HCT116 (cell line): ENCODE data around the gene CTIF. TPM values are rescaled to one million over a fixed set of nuclear protein-coding genes. Genes with fewer than 3 reads are reported as not detected.

Experiments
- ATAC-seq: fragments of 200-7000 bp; cut with Tn5 transposase; 2 replicates; pipeline ENCODE4 v1.9.1; 2020; ENCODE audit warnings: mild to moderate bottlenecking, moderate library complexity
- BruUV-seq: library from RNA; stranded (reverse); fragments of 400-500 nt; replicated peaks from 2 replicates; lab custom pipeline; 2021; lab: Mats Ljungman, UMichigan
- CTCF ChIA-PET: fragments of 300-600 bp; sonication (Branson Sonifier 250); formaldehyde crosslinking; loops from one replicate; lab custom pipeline; 2021; ENCODE audit warnings: antibody characterized with exemption; lab: Charles Lee
- POLR2A ChIA-PET: fragments of 300-600, 350-600 bp; sonication (Branson Sonifier 250); formaldehyde crosslinking; loops from one replicate; lab custom pipeline; 2021; ENCODE audit warnings: antibody characterized with exemption; lab: Charles Lee
- RAD21 ChIA-PET, 2 experiments: fragments of 300-600 bp; sonication (Branson Sonifier 250); formaldehyde crosslinking; loops; one replicate each; lab custom pipeline; 2023; ENCODE audit warnings: low total read pairs in 2 of 2; ENCODE audit not compliant: uncharacterized antibody in 2 of 2, unreplicated experiment in 2 of 2, low non-redundant PET in 1 of 2; lab: Charles Lee
- DNase-seq: peaks from one replicate; pipeline ENCODE4 v3.0.0-alpha.2; 2010; ENCODE audit warnings: low read depth, low spot score
- H2AFZ ChIP-seq: fragments of 200-600 bp; shearing (Covaris generic), sonication (generic); 2 replicates; pipeline ENCODE4 v1.6.1; 2017; ENCODE audit warnings: low read depth, mixed run types, mixed read lengths, antibody characterized with exemption, low read length; ENCODE audit not compliant: poor library complexity, severe bottlenecking
- H3K27ac ChIP-seq: 2 replicates; pipeline ENCODE4 v1.5.1; 2012; ENCODE audit warnings: low read depth, low read length
- H3K27me3 ChIP-seq: fragments of 200-600 bp; sonication (generic); 2 replicates; pipeline ENCODE4 v1.6.1; 2016; ENCODE audit warnings: mixed run types, low read length, mixed read lengths; ENCODE audit not compliant: insufficient read depth
- H3K36me3 ChIP-seq, 2 experiments: fragments of 200-500 bp in 1 of 2; fragments of 200-600 bp in 1 of 2; sonication (Bioruptor generic) in 1 of 2; sonication (generic) in 1 of 2; 2 replicates each; pipeline versions ENCODE4 v1.5.1 to v1.6.1; 2014 to 2016; ENCODE audit warnings: low read length in 2 of 2, inconsistent platforms in 1 of 2, mixed read lengths in 1 of 2, mixed run types in 1 of 2; ENCODE audit not compliant: insufficient read depth in 2 of 2, control insufficient read depth in 1 of 2
- H3K4me1 ChIP-seq, 2 experiments: fragments of 200-600 bp in 1 of 2; sonication (generic) in 1 of 2; 2 replicates each; pipeline versions ENCODE4 v1.5.1 to v1.6.1; 2012 to 2017; ENCODE audit warnings: low read length in 2 of 2, inconsistent platforms in 1 of 2, mild to moderate bottlenecking in 1 of 2, mixed read lengths in 1 of 2, mixed run types in 1 of 2, moderate library complexity in 1 of 2; ENCODE audit not compliant: insufficient read depth in 2 of 2, control insufficient read depth in 1 of 2
- H3K4me2 ChIP-seq: fragments of 200-600 bp; sonication (generic); 2 replicates; pipeline ENCODE4 v1.6.1; 2017; ENCODE audit warnings: mixed run types, low read length, mixed read lengths
- H3K4me3 ChIP-seq, 2 experiments: fragments of 200-600 bp in 1 of 2; sonication (generic) in 1 of 2; replicated peaks in 1 of 2; 2 replicates each; pipeline ENCODE4 v1.5.1; 2011 to 2016; ENCODE audit warnings: low read length in 2 of 2, control low read depth in 1 of 2, low read depth in 1 of 2, mild to moderate bottlenecking in 1 of 2, mixed read lengths in 1 of 2, mixed run types in 1 of 2
- H3K79me2 ChIP-seq: fragments of 200-600 bp; sonication (generic); 2 replicates; pipeline ENCODE4 v1.6.1; 2017; ENCODE audit warnings: mild to moderate bottlenecking, mixed run types, low read length, moderate library complexity, mixed read lengths; ENCODE audit not compliant: insufficient read depth
- H3K9ac ChIP-seq: fragments of 200-600 bp; sonication (generic); 2 replicates; pipeline ENCODE4 v1.6.1; 2016; ENCODE audit warnings: low read length, mixed read lengths
- H3K9me2 ChIP-seq: fragments of 200-600 bp; sonication (generic), shearing (Covaris generic); 2 replicates; pipeline ENCODE4 v1.6.1; 2017; ENCODE audit warnings: mixed run types, mild to moderate bottlenecking, moderate library complexity; ENCODE audit not compliant: insufficient read depth
- H3K9me3 ChIP-seq, 2 experiments: fragments of 200-500 bp in 1 of 2; fragments of 200-600 bp in 1 of 2; sonication (Bioruptor generic) in 1 of 2; sonication (generic) in 1 of 2; 2 replicates each; pipeline ENCODE4 v1.6.1; 2014 to 2017; ENCODE audit warnings: low read length in 2 of 2, mixed read lengths in 2 of 2, inconsistent platforms in 1 of 2, low read depth in 1 of 2, mild to moderate bottlenecking in 1 of 2, mixed run types in 1 of 2, moderate library complexity in 1 of 2; ENCODE audit not compliant: control insufficient read depth in 1 of 2, insufficient read depth in 1 of 2
- H4K20me1 ChIP-seq: fragments of 200-600 bp; sonication (generic), shearing (Covaris generic); 2 replicates; pipeline ENCODE4 v1.6.1; 2017; ENCODE audit warnings: mixed run types, mild to moderate bottlenecking, moderate library complexity; ENCODE audit not compliant: insufficient read depth
- ATF3 ChIP-seq: IDR thresholded peaks from 2 replicates; pipeline ENCODE4 v1.6.1; 2012
- CBX3 ChIP-seq: IDR thresholded peaks from 2 replicates; pipeline ENCODE4 v1.6.1; 2012; ENCODE audit warnings: low read depth
- CEBPB ChIP-seq: IDR thresholded peaks from 2 replicates; pipeline ENCODE4 v1.6.1; 2012; ENCODE audit warnings: low read depth
- CTCF ChIP-seq, 3 experiments: fragments of 200-600 bp in 1 of 3; sonication (generic) in 1 of 3; IDR thresholded peaks in 2 of 3; conservative IDR thresholded peaks in 1 of 3; 2 replicates each; pipeline ENCODE4 v1.5.1; 2012 to 2017; ENCODE audit warnings: low read depth in 2 of 3, low read length in 2 of 3, antibody characterized with exemption in 1 of 3, borderline replicate concordance in 1 of 3, control low read depth in 1 of 3, mild to moderate bottlenecking in 1 of 3, mixed read lengths in 1 of 3, mixed run types in 1 of 3, moderate library complexity in 1 of 3; ENCODE audit not compliant: insufficient read depth in 1 of 3
- EGR1 ChIP-seq: IDR thresholded peaks from 2 replicates; pipeline ENCODE4 v1.6.1; 2012; ENCODE audit warnings: low read depth
- EZH2phosphoT487 ChIP-seq: fragments of 200-600 bp; IDR thresholded peaks from 2 replicates; pipeline ENCODE4 v1.6.1; 2018; ENCODE audit warnings: antibody characterized with exemption, borderline replicate concordance
- FOSL1 ChIP-seq: IDR thresholded peaks from 2 replicates; pipeline ENCODE4 v1.6.1; 2012; ENCODE audit warnings: low read depth
- POLR2AphosphoS5 ChIP-seq: IDR thresholded peaks from 2 replicates; pipeline ENCODE4 v1.6.1; 2011; ENCODE audit warnings: mild to moderate bottlenecking, low read depth, low read length, moderate library complexity
- REST ChIP-seq: IDR thresholded peaks from 2 replicates; pipeline ENCODE4 v1.6.1; 2012; ENCODE audit warnings: low read depth
- SIN3A ChIP-seq: IDR thresholded peaks from 2 replicates; pipeline ENCODE4 v1.6.1; 2012; ENCODE audit warnings: low read depth
- SP1 ChIP-seq: IDR thresholded peaks from 2 replicates; pipeline ENCODE4 v1.6.1; 2012; ENCODE audit warnings: low read depth
- SRF ChIP-seq: IDR thresholded peaks from 2 replicates; pipeline ENCODE4 v1.6.1; 2012; ENCODE audit warnings: low read depth
- YY1 ChIP-seq: IDR thresholded peaks from 2 replicates; pipeline ENCODE4 v1.6.1; 2011; ENCODE audit warnings: low read length, low read depth, moderate library complexity, mild to moderate bottlenecking; ENCODE audit not compliant: insufficient replicate concordance; ENCODE audit errors: extremely low read depth
- ZFX ChIP-seq: fragments of 450-650 bp; IDR thresholded peaks from 2 replicates; pipeline ENCODE4 v1.6.1; 2017
- intact Hi-C: fragments of 100-400 bp; cut with micrococcal nuclease; formaldehyde crosslinking; loops from 2 replicates; pipeline ENCODE4 v1.10.0; 2022
- total RNA-seq: library from RNA; stranded (reverse); gene quantifications from one replicate; pipeline ENCODE4 v1.2.1, GENCODE V29; 2021; ENCODE audit not compliant: unreplicated experiment
- TF ChIP-seq, protein P1 (sequence below): IDR thresholded peaks from 2 replicates; pipeline ENCODE4 v1.6.1; 2012

Gene CTIF
- total RNA-seq, 1 experiment from 2014 or later, result 19.7 TPM

DNA sequence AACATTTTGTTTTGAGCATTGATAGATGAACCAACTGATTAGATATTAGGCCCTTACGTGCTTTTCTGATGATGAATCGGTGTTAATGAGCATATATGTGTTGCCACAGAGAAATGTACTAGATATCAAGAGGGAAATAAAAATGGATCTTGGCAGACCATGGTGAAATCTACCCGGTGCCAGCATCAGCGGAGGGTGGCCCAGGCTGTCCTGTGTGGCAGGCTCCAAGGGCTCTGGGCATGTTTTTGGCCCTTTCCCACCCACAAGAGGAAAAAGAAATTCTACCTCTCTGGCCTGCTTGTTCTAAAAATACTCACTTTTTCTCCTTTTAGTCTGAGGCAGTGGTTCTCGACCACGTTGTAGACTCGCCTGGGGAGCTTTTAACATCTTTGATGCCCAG is 154.2 kb downstream of the CTIF start:
- intact Hi-C loops, result no loop called here
- TF ChIP-seq CBX3 (no peak), EZH2phosphoT487 (no peak), REST (no peak), POLR2AphosphoS5 (no peak), SRF (no peak), SP1 (no peak), FOSL1 (no peak), ZFX (no peak), SIN3A (no peak), YY1 (no peak), EGR1 (no peak), ATF3 (no peak), CEBPB (no peak), CTCF (IDR thresholded peaks at IDR 0.05 in 2 of 3, conservative IDR thresholded peaks at IDR 0.05 in 1 of 3; ENCODE audit: borderline replicate concordance in 1 of 3, insufficient read depth in 1 of 3, low read depth in 2 of 3, low read length in 2 of 3) (no peak)
- TF ChIP-seq, protein P1, sequence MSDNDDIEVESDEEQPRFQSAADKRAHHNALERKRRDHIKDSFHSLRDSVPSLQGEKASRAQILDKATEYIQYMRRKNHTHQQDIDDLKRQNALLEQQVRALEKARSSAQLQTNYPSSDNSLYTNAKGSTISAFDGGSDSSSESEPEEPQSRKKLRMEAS, result no peak
- Histone ChIP-seq H3K9me2 (no peaks in the 10 kb centered on the region), H3K79me2 (no peaks in the 10 kb centered on the region), H4K20me1 (no peaks in the 10 kb centered on the region), H3K27me3 (no peaks in the 10 kb centered on the region), H3K4me1 (peaks cover 0 to 4% of the 10 kb centered on the region in 2 experiments; a peak in 1 of 4 replicates), H3K9ac (no peak overlapping the region), H3K4me2 (no peak overlapping the region), H3K36me3 (no peaks in the 10 kb centered on the region), H3K9me3 (no peaks in the 10 kb centered on the region), H3K4me3 (no peak overlapping the region), H2AFZ (no peak overlapping the region), H3K27ac (no peak overlapping the region)
- no TSS peak for BruUV-seq
- ChIA-PET POLR2A (no interaction called here), RAD21 (no interaction called here), CTCF (no interaction called here)
- DNase-seq (no peak), ATAC-seq (no peak)
